Measurements from ENCODE around the gene IRF9.

GRCh38 chr14:24117179-24117578 is 43.9 kb upstream of the IRF9 start:
- TF ChIP-seq CTCF (IDR thresholded peaks at IDR 0.05; ENCODE audit: low read length) (no peak), EZH2 (optimal IDR thresholded peaks at IDR 0.05; ENCODE audit: low read depth, low read length) (no peak), EZH2phosphoT487 (IDR thresholded peaks at IDR 0.05; ENCODE audit: low read length) (no peak)
